Activated naive CD4-positive, alpha-beta T cell treated with anti-CD3 and anti-CD28 coated beads, Interleukin-2, amount 50 U/mL, for 24 hours (primary cell): Measurements from ENCODE around the gene SZT2.

Experiments used
- H3K27ac Mint-ChIP-seq: one replicate; pipeline ENCODE4 v1.8.0; 2021; ENCODE audit warnings: mild to moderate bottlenecking, mixed read lengths
- H3K27me3 Mint-ChIP-seq: one replicate; pipeline ENCODE4 v1.8.0; 2021; ENCODE audit warnings: mixed read lengths
- H3K36me3 Mint-ChIP-seq: one replicate; pipeline ENCODE4 v1.8.0; 2021; ENCODE audit warnings: mixed read lengths
- H3K4me1 Mint-ChIP-seq: one replicate; pipeline ENCODE4 v1.8.0; 2021; ENCODE audit warnings: mixed read lengths
- H3K4me3 Mint-ChIP-seq: one replicate; pipeline ENCODE4 v1.8.0; 2021; ENCODE audit warnings: mild to moderate bottlenecking, mixed read lengths
- H3K9me3 Mint-ChIP-seq: one replicate; pipeline ENCODE4 v1.8.0; 2021; ENCODE audit warnings: mixed read lengths

The SZT2 gene

GRCh38 chr1:43438953-43439581, 49.4 kb downstream of the SZT2 start:
- Mint-ChIP-seq H3K36me3 (no peaks in the 10 kb centered on the region), H3K4me1 (no peaks in the 10 kb centered on the region), H3K27ac (no peak overlapping the region), H3K4me3 (no peak overlapping the region), H3K9me3 (no peaks in the 10 kb centered on the region), H3K27me3 (no peaks in the 10 kb centered on the region)

GRCh38 chr1:43439781-43440180, 50.1 kb downstream of the SZT2 start:
- Mint-ChIP-seq H3K4me3 (no peak overlapping the region), H3K9me3 (no peaks in the 10 kb centered on the region), H3K36me3 (no peaks in the 10 kb centered on the region), H3K27ac (no peak overlapping the region), H3K4me1 (no peaks in the 10 kb centered on the region), H3K27me3 (no peaks in the 10 kb centered on the region)

GRCh38 chr1:43440358-43440757, 50.7 kb downstream of the SZT2 start:
- Mint-ChIP-seq H3K27ac (no peak overlapping the region), H3K27me3 (no peaks in the 10 kb centered on the region), H3K36me3 (no peaks in the 10 kb centered on the region), H3K4me3 (no peak overlapping the region), H3K4me1 (no peaks in the 10 kb centered on the region), H3K9me3 (no peaks in the 10 kb centered on the region)

GRCh38 chr1:43441166-43441893, 51.6 kb downstream of the SZT2 start:
- H3K36me3 Mint-ChIP-seq, result peaks cover 2% of the 10 kb centered on the region
- H3K9me3 Mint-ChIP-seq, result no peaks in the 10 kb centered on the region
- H3K27ac Mint-ChIP-seq, result no peak overlapping the region
- H3K27me3 Mint-ChIP-seq, result no peaks in the 10 kb centered on the region
- no peaks in the 10 kb centered on the region for H3K4me1 Mint-ChIP-seq
- H3K4me3 Mint-ChIP-seq, result no peak overlapping the region

- no peaks in the 10 kb centered on the region for H3K27me3 Mint-ChIP-seq
- peaks cover 4% of the 10 kb centered on the region for H3K36me3 Mint-ChIP-seq
- no peaks in the 10 kb centered on the region for H3K4me1 Mint-ChIP-seq
- H3K4me3 Mint-ChIP-seq, result no peak overlapping the region
- H3K9me3 Mint-ChIP-seq, result no peaks in the 10 kb centered on the region
- H3K27ac Mint-ChIP-seq, result no peak overlapping the region
These were observed 52.4 kb downstream of the SZT2 start for GRCh38 chr1:43441894-43442637.

GRCh38 chr1:43442756-43443155, 53.1 kb downstream of the SZT2 start:
- H3K36me3 Mint-ChIP-seq, result peaks cover 4% of the 10 kb centered on the region
- no peak overlapping the region for H3K4me3 Mint-ChIP-seq
- no peaks in the 10 kb centered on the region for H3K4me1 Mint-ChIP-seq
- H3K27me3 Mint-ChIP-seq, result no peaks in the 10 kb centered on the region
- H3K9me3 Mint-ChIP-seq, result no peaks in the 10 kb centered on the region
- H3K27ac Mint-ChIP-seq, result no peak overlapping the region

GRCh38 chr1:43443197-43443946, 53.7 kb downstream of the SZT2 start:
- Mint-ChIP-seq H3K27ac (no peak overlapping the region), H3K4me3 (no peak overlapping the region), H3K36me3 (peaks cover 4% of the 10 kb centered on the region), H3K9me3 (no peaks in the 10 kb centered on the region), H3K27me3 (no peaks in the 10 kb centered on the region), H3K4me1 (no peaks in the 10 kb centered on the region)

- Mint-ChIP-seq H3K9me3 (no peaks in the 10 kb centered on the region), H3K36me3 (peaks cover 5% of the 10 kb centered on the region), H3K4me1 (no peaks in the 10 kb centered on the region), H3K4me3 (no peak overlapping the region), H3K27ac (peak overlapping the region; percentile 71), H3K27me3 (no peaks in the 10 kb centered on the region)
These were observed 54.6 kb downstream of the SZT2 start for GRCh38 chr1:43444151-43444828.

- H3K36me3 Mint-ChIP-seq, result peaks cover 5% of the 10 kb centered on the region
- no peaks in the 10 kb centered on the region for H3K4me1 Mint-ChIP-seq
- no peak overlapping the region for H3K4me3 Mint-ChIP-seq
- H3K27ac Mint-ChIP-seq, result peak overlapping the region; percentile 71
- no peaks in the 10 kb centered on the region for H3K9me3 Mint-ChIP-seq
- no peaks in the 10 kb centered on the region for H3K27me3 Mint-ChIP-seq
These were observed 55.1 kb downstream of the SZT2 start for GRCh38 chr1:43444836-43445235.

- Mint-ChIP-seq H3K36me3 (peaks cover 5% of the 10 kb centered on the region), H3K27me3 (no peaks in the 10 kb centered on the region), H3K4me3 (no peak overlapping the region), H3K4me1 (no peaks in the 10 kb centered on the region), H3K27ac (peak overlapping the region; percentile 17), H3K9me3 (no peaks in the 10 kb centered on the region)
These were observed 56.1 kb downstream of the SZT2 start for GRCh38 chr1:43445606-43446387.

- no peaks in the 10 kb centered on the region for H3K27me3 Mint-ChIP-seq
- H3K4me3 Mint-ChIP-seq, result no peak overlapping the region
- no peaks in the 10 kb centered on the region for H3K4me1 Mint-ChIP-seq
- no peaks in the 10 kb centered on the region for H3K9me3 Mint-ChIP-seq
- H3K27ac Mint-ChIP-seq, result peak overlapping the region; percentile 17
- peaks cover 5% of the 10 kb centered on the region for H3K36me3 Mint-ChIP-seq
These were observed 56.7 kb downstream of the SZT2 start for GRCh38 chr1:43446388-43446740.

- H3K36me3 Mint-ChIP-seq, result peaks cover 5% of the 10 kb centered on the region
- H3K4me3 Mint-ChIP-seq, result no peak overlapping the region
- peak overlapping the region; percentile 14 for H3K27ac Mint-ChIP-seq
- H3K27me3 Mint-ChIP-seq, result no peaks in the 10 kb centered on the region
- no peaks in the 10 kb centered on the region for H3K4me1 Mint-ChIP-seq
- no peaks in the 10 kb centered on the region for H3K9me3 Mint-ChIP-seq
These were observed 57.5 kb downstream of the SZT2 start for GRCh38 chr1:43446881-43447835.

- H3K27me3 Mint-ChIP-seq, result no peaks in the 10 kb centered on the region
- peaks cover 9% of the 10 kb centered on the region for H3K4me1 Mint-ChIP-seq
- H3K36me3 Mint-ChIP-seq, result peaks cover 5% of the 10 kb centered on the region
- H3K4me3 Mint-ChIP-seq, result no peak overlapping the region
- H3K27ac Mint-ChIP-seq, result no peak overlapping the region
- H3K9me3 Mint-ChIP-seq, result no peaks in the 10 kb centered on the region
These were observed 58.4 kb downstream of the SZT2 start for GRCh38 chr1:43447891-43448708.
